ENCODE measurements around the gene PDE4D. TPM values are rescaled to one million over a fixed set of nuclear protein-coding genes. Genes with fewer than 3 reads are reported as not detected.

PDE4D gene
- total and polyA plus RNA-seq, 2 donors (not counting 3 experiments of a cell fraction or from before 2014, with no cell fraction given): 34.5 to 51.2 TPM

DNA sequence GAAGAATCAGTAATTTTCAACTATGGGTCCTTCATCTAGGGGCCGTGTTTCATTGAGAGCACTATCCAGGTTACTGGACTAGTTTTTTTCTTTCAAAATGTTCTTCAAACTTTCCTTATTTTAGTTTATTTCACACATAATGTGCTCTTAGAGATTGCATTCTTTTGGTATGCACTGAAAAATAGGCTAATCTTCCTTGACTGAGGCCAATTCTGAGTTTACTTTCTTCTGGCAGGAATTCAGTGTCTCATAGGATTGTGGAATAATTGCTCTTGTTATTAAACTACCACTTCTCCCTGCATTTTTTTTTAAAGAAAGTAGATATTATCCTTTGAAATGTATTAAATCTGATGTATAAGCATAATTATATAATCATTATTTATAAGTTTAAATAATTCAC lies 686.1 kb downstream of the PDE4D start:
- H3K9me1 ChIP-seq (replicated peaks; ENCODE audit: control insufficient read depth, extremely low read depth, insufficient read depth, low read length): no peaks in the 10 kb centered on the region
- no peak overlapping the region for H2AFZ ChIP-seq (ENCODE audit: low read depth, low read length)
- no peaks in the 10 kb centered on the region for H4K20me1 ChIP-seq (replicated peaks; ENCODE audit: control insufficient read depth, extremely low read depth, insufficient read depth, low read length)
- H3K27me3 ChIP-seq (ENCODE audit: control insufficient read depth in 2 of 2, insufficient read depth in 2 of 2, low read length in 2 of 2): no peaks in the 10 kb centered on the region
- no peak overlapping the region for H3K9ac ChIP-seq (replicated peaks; ENCODE audit: extremely low read depth, insufficient read depth, low read length)
- H3K9me3 ChIP-seq (replicated peaks; ENCODE audit: control insufficient read depth, insufficient read depth, low read length): no peaks in the 10 kb centered on the region
- no peaks in the 10 kb centered on the region for H3K79me2 ChIP-seq (ENCODE audit: control insufficient read depth, insufficient read depth, low read length)
- TF ChIP-seq FOS (IDR thresholded peaks at IDR 0.05; ENCODE audit: borderline replicate concordance, insufficient read depth, low read length) (no peak), MYC (IDR thresholded peaks at IDR 0.05; ENCODE audit: low read depth, low read length) (no peak), CTCF (IDR thresholded peaks at IDR 0.05; ENCODE audit: extremely low read depth in 1 of 2, insufficient read depth in 1 of 2, low read depth in 1 of 2, low read length in 2 of 2) (no peak), JUN (IDR thresholded peaks at IDR 0.05; ENCODE audit: borderline replicate concordance, insufficient read depth, insufficient read length, low read depth) (no peak), POLR2A (IDR thresholded peaks at IDR 0.05; ENCODE audit: low read depth, low read length) (no peak), GATA2 (IDR thresholded peaks at IDR 0.05; ENCODE audit: insufficient read depth, insufficient read length, low read depth, low read length) (no peak), POLR2AphosphoS5 (IDR thresholded peaks at IDR 0.05; ENCODE audit: insufficient read depth, low read depth, low read length) (no peak), EZH2 (IDR thresholded peaks at IDR 0.05; ENCODE audit: borderline replicate concordance, low read depth, low read length, severe bottlenecking) (no peak)
- dilution Hi-C loops (cut with MboI; ENCODE audit: extremely low pct_ligation_motif_present, low sequenced_read_pairs): no loop called here
- no peak for DNase-seq (ENCODE audit: low read depth, low spot score)
- H3K27ac ChIP-seq (ENCODE audit: insufficient read depth, low read depth, low read length): no peak overlapping the region
- BruUV-seq (replicated peaks): no TSS peak
- H3K4me3 ChIP-seq (replicated peaks in 1 of 3; ENCODE audit: insufficient read depth in 1 of 3, low read depth in 1 of 3, low read length in 3 of 3): no peak overlapping the region
- no peak overlapping the region for H3K4me2 ChIP-seq (ENCODE audit: insufficient read depth, low read length)
- intact Hi-C loops (cut with micrococcal nuclease): no loop called here
- H3K4me1 ChIP-seq (ENCODE audit: control insufficient read depth, extremely low read depth, insufficient read depth, low read length): peaks cover 14% of the 10 kb centered on the region
- H3K36me3 ChIP-seq (ENCODE audit: control insufficient read depth in 2 of 2, extremely low read depth in 1 of 2, insufficient read depth in 2 of 2, low read length in 2 of 2): no peaks in the 10 kb centered on the region
- FAIRE-seq: no peak
- ChIA-PET POLR2A (no interaction called here), CTCF (interaction anchor here (1.5 kb wide), 1 partner anchor 19 kb away, joined by 7 read pairs; no protein-coding TSS in a partner anchor)

Data from endothelial cell of umbilical vein (primary cell).